ENCODE data around the gene RFK.
"Not testable (repeated sequence)": the region's sequence is repeated elsewhere in the genome, so short reads cannot be mapped to it uniquely, and the experiment has no call there.

Gene RFK

GRCh38 chr9:76369583-76369982, 24.6 kb downstream of the RFK start:
- DNase-seq: peak; percentile 81

GRCh38 chr9:76366275-76366674, 28.0 kb downstream of the RFK start:
- DNase-seq: peak; percentile 11

DNA sequence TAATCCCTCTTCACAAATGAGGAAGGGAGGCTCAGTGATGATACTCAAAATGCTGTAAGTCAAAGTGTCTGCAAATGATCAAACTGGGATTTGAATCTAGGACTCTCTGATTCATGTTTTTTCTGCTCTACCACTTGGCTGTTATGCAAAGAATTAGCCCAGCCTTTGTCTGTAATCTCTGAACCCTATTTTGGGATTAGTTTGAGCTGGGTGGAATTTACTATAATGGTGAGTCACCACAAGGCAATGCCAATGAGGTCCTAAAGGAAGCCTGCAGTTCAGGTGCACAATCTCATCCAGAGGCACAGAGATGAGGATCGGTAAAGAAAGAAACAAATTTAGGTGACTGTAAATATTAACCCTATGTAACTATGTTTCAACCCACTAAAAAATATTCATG, 29.2 kb downstream of the RFK start:
- DNase-seq: no peak

DNA sequence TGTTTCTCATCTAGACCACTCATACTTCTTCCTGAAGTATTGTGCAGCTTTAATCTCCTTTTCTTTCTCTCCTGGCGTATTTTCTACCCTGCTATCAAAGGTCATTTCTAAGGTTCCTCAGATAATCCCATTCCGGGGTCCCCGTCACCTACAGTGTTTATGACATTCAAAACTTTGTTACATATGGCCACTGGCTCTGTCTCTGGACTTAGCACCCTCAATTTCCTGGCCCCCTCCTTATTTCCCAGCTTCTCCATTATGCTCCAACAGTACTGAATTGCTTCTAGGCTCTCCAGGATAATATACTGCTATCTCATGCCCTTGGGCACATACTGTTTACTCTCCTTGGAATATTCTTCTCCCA, 31.2 kb downstream of the RFK start:
- DNase-seq: no peak

DNA sequence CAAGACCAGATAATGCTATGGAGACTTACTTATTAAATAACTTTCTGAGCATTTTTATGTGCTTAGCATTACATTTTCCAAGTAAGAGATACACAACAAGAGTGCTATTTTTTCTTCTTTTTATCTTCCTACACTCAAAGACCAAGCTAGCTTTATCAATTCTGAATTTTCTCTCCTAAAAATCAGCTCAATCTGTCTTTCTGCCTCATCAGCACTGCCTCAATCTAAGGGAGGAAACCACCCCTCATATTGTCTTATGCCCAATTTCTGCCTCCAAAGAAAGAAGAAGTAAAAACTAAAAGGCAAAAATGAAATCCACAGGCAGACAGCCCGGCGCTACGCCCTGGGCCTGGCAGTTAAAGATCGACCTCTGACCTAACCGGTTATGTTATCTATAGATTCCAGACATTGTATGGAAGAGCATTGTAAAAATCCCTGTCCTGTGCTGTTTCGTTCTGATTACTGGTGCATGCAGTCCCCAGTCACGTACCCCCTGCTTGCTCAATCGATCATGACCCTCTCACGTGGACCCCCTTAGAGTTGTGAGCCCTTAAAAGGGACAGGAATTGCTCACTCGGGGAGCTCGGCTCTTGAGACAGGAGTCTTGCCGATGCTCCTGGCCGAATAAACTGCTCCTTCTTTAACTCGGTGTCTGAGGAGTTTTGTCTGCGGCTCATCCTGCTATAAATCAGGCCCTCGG, 31.7 kb downstream of the RFK start:
- DNase-seq: not testable (repeated sequence)

- DNase-seq: no peak
Measured at GRCh38 chr9:76359766-76360165, 34.5 kb downstream of the RFK start.

- DNase-seq: no peak
Measured at GRCh38 chr9:76359365-76359764, 34.9 kb downstream of the RFK start.

DNA sequence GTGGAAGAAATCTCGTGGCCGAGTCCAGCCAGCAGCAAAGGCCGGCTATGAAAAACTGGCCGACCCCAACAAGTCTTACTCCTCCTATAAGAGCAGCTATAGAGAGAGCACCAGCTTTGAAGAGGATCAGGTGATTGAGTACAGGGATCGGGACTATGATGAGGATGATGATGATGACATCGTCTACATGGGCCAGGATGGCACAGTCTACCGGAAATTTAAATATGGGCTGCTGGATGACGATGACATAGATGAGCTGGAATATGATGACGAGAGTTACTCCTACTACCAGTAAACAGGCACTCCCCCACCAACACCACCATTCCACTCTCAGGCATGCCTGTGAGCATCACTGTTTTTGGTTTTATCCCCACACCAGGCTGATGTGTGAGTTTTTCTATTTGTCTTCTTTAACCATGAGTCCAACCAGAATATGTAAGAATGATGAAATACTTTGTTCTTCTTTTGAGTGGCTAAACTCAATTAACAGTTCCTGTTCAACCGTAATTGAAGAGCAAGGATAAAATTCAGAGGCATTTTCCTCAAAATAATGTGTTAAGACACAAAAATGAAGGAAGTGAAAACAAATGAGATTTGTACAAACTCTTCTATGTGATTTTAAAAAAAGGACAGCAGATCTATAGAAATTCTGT, 35.5 kb downstream of the RFK start:
- no peak for DNase-seq

GRCh38 chr9:76357555-76357954, 36.7 kb downstream of the RFK start:
- DNase-seq: no peak

DNA sequence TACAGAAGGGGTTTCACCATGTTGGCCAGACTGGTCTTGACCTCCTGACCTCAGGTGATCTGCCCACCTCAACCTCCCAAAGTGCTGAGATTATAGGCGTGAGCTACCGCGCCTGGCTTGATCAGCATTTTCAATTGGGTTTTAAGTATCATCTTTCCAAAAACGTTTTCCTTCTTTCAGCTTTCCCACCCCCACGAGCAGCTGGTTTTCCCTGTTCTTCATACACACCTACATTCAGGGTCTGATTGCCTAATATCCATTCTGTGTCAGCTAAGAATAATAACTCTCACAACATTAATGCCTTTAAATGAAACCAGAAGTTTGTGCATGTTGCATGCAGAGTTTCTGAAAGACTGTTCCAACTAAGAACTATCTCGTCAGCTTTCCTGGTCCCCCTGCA, 38.3 kb downstream of the RFK start:
- DNase-seq: no peak

GRCh38 chr9:76354221-76354620, 40.0 kb downstream of the RFK start:
- DNase-seq: no peak

- DNase-seq: no peak
Measured at GRCh38 chr9:76353280-76353679, 40.9 kb downstream of the RFK start.

DNA sequence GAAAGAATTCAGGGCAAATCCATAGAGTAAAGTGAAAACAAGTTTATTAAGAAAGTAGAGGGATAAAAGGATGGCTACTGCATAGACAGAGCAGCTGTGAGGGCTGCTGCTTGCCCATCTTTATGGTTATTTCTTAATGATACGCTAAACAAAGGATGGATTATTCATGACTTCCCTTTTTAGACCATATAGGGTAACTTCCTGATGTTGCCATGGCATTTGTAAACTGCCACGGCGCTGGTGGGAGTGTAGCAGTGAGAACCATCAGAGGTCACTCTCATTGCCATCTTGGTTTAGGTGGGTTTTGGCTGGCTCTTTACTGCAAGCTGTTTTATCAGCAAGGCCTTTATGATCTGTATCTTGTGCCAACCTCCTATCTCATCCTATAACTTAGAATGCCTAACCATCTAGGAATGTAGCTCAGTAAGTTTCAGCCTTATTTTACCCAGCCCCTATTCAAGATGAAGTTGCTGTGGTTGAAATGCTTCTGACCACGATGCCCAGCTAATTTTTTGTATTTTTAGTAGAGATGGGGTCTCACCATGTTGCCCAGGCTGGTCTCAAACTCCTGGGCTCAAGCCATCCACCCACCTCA, 42.1 kb downstream of the RFK start:
- DNase-seq: no peak

GRCh38 chr9:76351006-76351405, 43.2 kb downstream of the RFK start:
- no peak for DNase-seq

GRCh38 chr9:76349865-76350264, 44.4 kb downstream of the RFK start:
- no peak for DNase-seq

DNA sequence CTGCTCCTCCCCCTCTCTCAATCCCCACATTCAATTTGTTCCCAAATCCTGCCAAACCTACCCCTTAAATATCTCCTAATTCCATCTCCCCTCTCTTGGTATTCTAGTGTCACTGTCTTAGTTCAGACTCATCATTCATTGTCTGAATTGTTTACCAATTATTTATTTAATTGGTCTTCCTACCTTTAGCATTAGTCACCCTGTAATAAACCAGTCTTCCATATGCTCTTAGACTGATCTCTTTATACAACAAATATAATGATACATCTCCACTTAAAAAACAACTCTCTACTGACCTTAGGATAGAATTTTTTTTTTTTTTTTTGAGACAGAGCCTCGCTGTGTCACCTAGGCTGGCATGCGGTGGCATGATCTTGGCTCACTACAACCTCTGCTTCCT, 51.4 kb downstream of the RFK start:
- DNase-seq: no peak

DNA sequence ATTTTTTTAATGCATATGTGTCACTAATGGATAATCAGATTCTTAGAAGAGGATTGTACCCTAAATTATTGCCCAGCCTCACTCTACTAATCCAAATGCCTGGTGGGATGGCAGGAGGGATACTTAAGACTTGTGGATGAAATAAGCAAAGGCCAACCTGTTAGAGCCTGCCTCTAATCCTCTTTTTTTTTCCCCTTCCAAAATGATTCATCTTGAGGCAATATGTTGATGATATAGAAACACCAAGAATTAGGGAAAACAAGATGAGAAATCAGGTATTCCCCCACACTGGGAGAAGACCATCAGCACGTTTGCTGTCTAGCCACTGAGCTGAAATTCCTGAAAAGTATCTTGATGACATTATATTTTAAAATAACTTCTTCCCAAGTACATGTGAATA, 52.0 kb downstream of the RFK start:
- no peak for DNase-seq

GRCh38 chr9:76341616-76342015, 52.6 kb downstream of the RFK start:
- no peak for DNase-seq

DNA sequence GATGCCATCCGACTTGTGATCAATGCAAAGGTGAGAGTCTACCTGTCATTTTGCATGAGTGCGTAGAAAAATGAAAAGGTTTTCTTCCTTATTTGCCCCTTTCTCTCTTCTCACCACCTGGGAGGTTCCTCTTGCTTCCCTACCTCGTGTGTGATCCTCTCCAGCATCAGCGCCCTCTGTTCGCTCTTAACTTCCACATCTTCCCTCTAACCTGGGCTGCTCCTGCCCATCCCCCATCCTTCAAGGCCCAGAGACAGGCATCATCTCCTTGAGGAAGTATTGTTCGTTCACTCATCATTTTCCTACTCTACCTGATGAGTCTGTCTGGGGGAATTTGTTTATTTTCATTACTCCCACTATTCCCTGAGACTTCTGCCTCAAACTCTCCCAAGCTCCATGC, 55.8 kb downstream of the RFK start:
- DNase-seq: no peak

DNA sequence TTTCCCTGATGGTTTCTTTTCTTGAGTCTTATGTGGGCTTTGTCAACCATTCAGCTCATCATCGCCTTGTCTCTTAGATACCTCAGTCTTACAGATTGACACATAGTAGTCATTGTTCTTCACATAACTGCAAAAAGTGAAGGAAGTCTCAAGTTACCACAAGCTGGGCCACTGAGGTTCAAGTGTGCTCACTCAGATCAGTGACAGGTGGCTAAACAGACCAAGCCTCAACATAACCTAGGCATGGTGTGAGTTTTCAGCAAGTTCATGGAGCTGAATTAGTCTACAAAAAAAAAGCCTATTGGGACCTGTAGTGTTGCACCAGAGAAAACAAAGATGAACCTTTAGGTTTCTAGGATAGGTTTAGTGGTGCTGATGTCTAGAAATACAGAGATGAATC, 58.2 kb downstream of the RFK start:
- DNase-seq: no peak

All from NCI-H2029 (cell line).